Gastrocnemius medialis (tissue), 4 donors: ENCODE data around the gene C1QC.

ENCODE experiments used
- CTCF ChIP-seq, 5 experiments: fragments of 450-650 bp in 3 of 5; fragments of 200-600 bp in 2 of 5; sonication (generic) in 2 of 5; IDR thresholded peaks in 4 of 5; conservative IDR thresholded peaks in 1 of 5; 1 replicate in 4 of 5; 2 replicates in 1 of 5; pipeline ENCODE4 v1.5.1; 2016 to 2019; ENCODE audit warnings: antibody characterized with exemption in 5 of 5, mild to moderate bottlenecking in 3 of 5, moderate library complexity in 3 of 5
- POLR2A ChIP-seq, 2 donors: fragments of 450-650 bp; IDR thresholded peaks; one replicate each; pipeline ENCODE4 v1.6.1; 2017; ENCODE audit warnings: antibody characterized with exemption in 2 of 2, mild to moderate bottlenecking in 2 of 2, moderate library complexity in 2 of 2

- TF ChIP-seq CTCF (IDR thresholded peaks at IDR 0.05 in 4 of 5, conservative IDR thresholded peaks at IDR 0.05 in 1 of 5) = no peak
- TF ChIP-seq POLR2A (IDR thresholded peaks at IDR 0.05) = no peak
These were observed 31.9 kb upstream of the C1QC start for GRCh38 chr1:22611530-22611947.
